HG03457 (cell line): ENCODE measurements around the gene DRAM1.

Source experiments
- ATAC-seq: cut with Tn5 transposase; IDR thresholded peaks from one replicate; pipeline ENCODE4 v1.9.1; 2021; ENCODE audit warnings: moderate number of reproducible peaks; ENCODE audit not compliant: unreplicated experiment

DRAM1 gene

GRCh38 chr12:101939856-101940265, 62.5 kb downstream of the DRAM1 start:
- no peak for ATAC-seq

GRCh38 chr12:101940400-101940950, 63.1 kb downstream of the DRAM1 start:
- no peak for ATAC-seq

- ATAC-seq: peak; percentile 59
These were observed 64.2 kb downstream of the DRAM1 start for GRCh38 chr12:101941306-101942249.

- ATAC-seq: no peak
These were observed 64.8 kb downstream of the DRAM1 start for GRCh38 chr12:101942250-101942605.

GRCh38 chr12:101945369-101946232, 68.2 kb downstream of the DRAM1 start:
- no peak for ATAC-seq

- ATAC-seq: no peak
These were observed 68.8 kb downstream of the DRAM1 start for GRCh38 chr12:101946233-101946611.

- ATAC-seq: no peak
These were observed 69.9 kb downstream of the DRAM1 start for GRCh38 chr12:101947316-101947715.

- no peak for ATAC-seq
These were observed 71.0 kb downstream of the DRAM1 start for GRCh38 chr12:101948365-101948764.

- no peak for ATAC-seq
These were observed 73.8 kb downstream of the DRAM1 start for GRCh38 chr12:101951002-101951670.

- ATAC-seq: no peak
These were observed 76.7 kb downstream of the DRAM1 start for GRCh38 chr12:101954113-101954512.

GRCh38 chr12:101954676-101955075, 77.3 kb downstream of the DRAM1 start:
- no peak for ATAC-seq

GRCh38 chr12:101957252-101957959, 80.0 kb downstream of the DRAM1 start:
- ATAC-seq: no peak

- ATAC-seq: no peak
These were observed 82.2 kb downstream of the DRAM1 start for GRCh38 chr12:101959607-101960006.

GRCh38 chr12:101962486-101962885, 85.1 kb downstream of the DRAM1 start:
- no peak for ATAC-seq

GRCh38 chr12:101963697-101964096, 86.3 kb downstream of the DRAM1 start:
- no peak for ATAC-seq

GRCh38 chr12:101966496-101966895, 89.1 kb downstream of the DRAM1 start:
- ATAC-seq: no peak

GRCh38 chr12:101967506-101967905, 90.1 kb downstream of the DRAM1 start:
- no peak for ATAC-seq

GRCh38 chr12:101968770-101969169, 91.4 kb downstream of the DRAM1 start:
- ATAC-seq: no peak
